ENCODE data around the gene TMEM250. TPM values are rescaled to one million over a fixed set of nuclear protein-coding genes. Genes with fewer than 3 reads are reported as not detected.
A peak's percentile ranks its signal among the peaks of the same experiment; 100 is the strongest.

TMEM250 gene
- polyA plus RNA-seq, 1 donor (not counting 4 experiments of a cell fraction or from before 2014, with no cell fraction given), result 9.9 TPM

- no peak for DNase-seq (ENCODE audit: low read depth, low spot score)
- Histone ChIP-seq H3K9me1 (ENCODE audit: control insufficient read depth, extremely low read depth, insufficient read depth, low read length) (no peaks in the 10 kb centered on the region), H4K20me1 (ENCODE audit: control insufficient read depth, extremely low read depth, insufficient read depth, low read length) (peaks cover 21% of the 10 kb centered on the region), H3K27me3 (ENCODE audit: control insufficient read depth, extremely low read depth, insufficient read depth, low read length) (no peaks in the 10 kb centered on the region), H3K9me3 (ENCODE audit: control insufficient read depth, low read depth, low read length) (no peaks in the 10 kb centered on the region), H3K27ac (ENCODE audit: control insufficient read depth, insufficient read depth, low read length) (no peak overlapping the region), H2AFZ (ENCODE audit: control insufficient read depth, low read length) (no peak overlapping the region), H3K9ac (ENCODE audit: control insufficient read depth, extremely low read depth, insufficient read depth, low read length) (no peak overlapping the region), H3K79me2 (ENCODE audit: control insufficient read depth, insufficient read depth, low read length) (peaks cover 90% of the 10 kb centered on the region), H3K4me1 (ENCODE audit: control insufficient read depth, extremely low read depth, insufficient read depth, low read length) (peaks cover 12% of the 10 kb centered on the region), H3K36me3 (ENCODE audit: control insufficient read depth in 2 of 2, extremely low read depth in 1 of 2, insufficient read depth in 2 of 2, low read length in 2 of 2) (peaks cover 5 to 9% of the 10 kb centered on the region in 2 experiments), H3K4me3 (ENCODE audit: control insufficient read depth in 2 of 3, extremely low read depth in 1 of 3, insufficient read depth in 2 of 3, low read depth in 1 of 3, low read length in 3 of 3) (no peak overlapping the region), H3K4me2 (ENCODE audit: control insufficient read depth, extremely low read depth, insufficient read depth, low read depth, low read length) (no peak overlapping the region)
- no peak for FAIRE-seq
- dilution Hi-C loops (cut with MboI; ENCODE audit: extremely low pct_ligation_motif_present, low sequenced_read_pairs), result no loop called here
- TF ChIP-seq CTCF (optimal IDR thresholded peaks at IDR 0.05 in 1 of 3, IDR thresholded peaks at IDR 0.05 in 1 of 3, conservative IDR thresholded peaks at IDR 0.05 in 1 of 3; ENCODE audit: extremely low read depth in 1 of 3, insufficient read depth in 2 of 3, low read length in 3 of 3) (no peak), EZH2 (IDR thresholded peaks at IDR 0.05; ENCODE audit: low read length) (no peak)
Observed at GRCh38 chr9:136090056-136090735, 28.5 kb downstream of the TMEM250 start.

- Histone ChIP-seq H4K20me1 (ENCODE audit: control insufficient read depth, extremely low read depth, insufficient read depth, low read length) (peaks cover 21% of the 10 kb centered on the region), H3K9ac (ENCODE audit: control insufficient read depth, extremely low read depth, insufficient read depth, low read length) (no peak overlapping the region), H3K4me3 (ENCODE audit: control insufficient read depth in 2 of 3, extremely low read depth in 1 of 3, insufficient read depth in 2 of 3, low read depth in 1 of 3, low read length in 3 of 3) (no peak overlapping the region), H3K79me2 (ENCODE audit: control insufficient read depth, insufficient read depth, low read length) (peaks cover 92% of the 10 kb centered on the region), H2AFZ (ENCODE audit: control insufficient read depth, low read length) (no peak overlapping the region), H3K9me1 (ENCODE audit: control insufficient read depth, extremely low read depth, insufficient read depth, low read length) (no peaks in the 10 kb centered on the region), H3K27ac (ENCODE audit: control insufficient read depth, insufficient read depth, low read length) (no peak overlapping the region), H3K36me3 (ENCODE audit: control insufficient read depth in 2 of 2, extremely low read depth in 1 of 2, insufficient read depth in 2 of 2, low read length in 2 of 2) (peaks cover 5 to 9% of the 10 kb centered on the region in 2 experiments), H3K9me3 (ENCODE audit: control insufficient read depth, low read depth, low read length) (no peaks in the 10 kb centered on the region), H3K27me3 (ENCODE audit: control insufficient read depth, extremely low read depth, insufficient read depth, low read length) (no peaks in the 10 kb centered on the region), H3K4me2 (ENCODE audit: control insufficient read depth, extremely low read depth, insufficient read depth, low read depth, low read length) (no peak overlapping the region), H3K4me1 (ENCODE audit: control insufficient read depth, extremely low read depth, insufficient read depth, low read length) (peaks cover 12% of the 10 kb centered on the region)
- DNase-seq (ENCODE audit: low read depth, low spot score) (no peak), FAIRE-seq (no peak)
- TF ChIP-seq EZH2 (IDR thresholded peaks at IDR 0.05; ENCODE audit: low read length), result no peak
- peak in 1 of 3 experiments; percentile 13 for TF ChIP-seq CTCF (optimal IDR thresholded peaks at IDR 0.05 in 1 of 3, IDR thresholded peaks at IDR 0.05 in 1 of 3, conservative IDR thresholded peaks at IDR 0.05 in 1 of 3; ENCODE audit: extremely low read depth in 1 of 3, insufficient read depth in 2 of 3, low read length in 3 of 3)
- dilution Hi-C loops (cut with MboI; ENCODE audit: extremely low pct_ligation_motif_present, low sequenced_read_pairs), result no loop called here
Observed at GRCh38 chr9:136089697-136090045, 29.0 kb downstream of the TMEM250 start.

All from keratinocyte (primary cell).